Activated T-helper 1 cell treated with anti-CD3 and anti-CD28 coated beads, Interleukin-12 subunit alpha, Interleukin-12 subunit beta, Interleukin-2, Interleukin-4 antibody, amounts not matched to agents 30 ng/mL and 10 ng/mL and 1 ng/mL, durations not matched to agents 14 hours and 24 hours and 36 hours (primary cell): ENCODE data around the gene C10orf67. TPM values are rescaled to one million over a fixed set of nuclear protein-coding genes. Genes with fewer than 3 reads are reported as not detected.
A peak's percentile ranks its signal among the peaks of the same experiment; 100 is the strongest.

ENCODE experiments used
- DNase-seq: peaks from one replicate; pipeline ENCODE4 v3.0.0; 2021; ENCODE audit warnings: low spot score
- H3K27ac Mint-ChIP-seq: one replicate; pipeline ENCODE4 v1.8.0; 2021; ENCODE audit warnings: mild to moderate bottlenecking, mixed read lengths
- H3K27me3 Mint-ChIP-seq: one replicate; pipeline ENCODE4 v1.8.0; 2022; ENCODE audit warnings: mild to moderate bottlenecking, moderate library complexity, mixed read lengths; ENCODE audit not compliant: insufficient read depth
- H3K36me3 Mint-ChIP-seq: one replicate; pipeline ENCODE4 v1.8.0; 2021; ENCODE audit warnings: low read depth, mixed read lengths
- H3K4me1 Mint-ChIP-seq: one replicate; pipeline ENCODE4 v1.8.0; 2021; ENCODE audit warnings: low read depth, mixed read lengths
- H3K4me3 Mint-ChIP-seq: one replicate; pipeline ENCODE4 v1.8.0; 2021; ENCODE audit warnings: mild to moderate bottlenecking, moderate library complexity, mixed read lengths
- H3K9me3 Mint-ChIP-seq: one replicate; pipeline ENCODE4 v1.8.0; 2021; ENCODE audit warnings: mixed read lengths
- intact Hi-C: fragments of 100-400 bp; cut with micrococcal nuclease; formaldehyde crosslinking; loops from one replicate; pipeline ENCODE4 v1.15.1; 2024
- total RNA-seq: library from RNA; stranded (reverse); gene quantifications from 2 replicates; pipeline ENCODE4 v1.2.3, GENCODE V29; 2022

The C10orf67 gene
- total RNA-seq, 1 donor from 2014 or later = 0.18 TPM

GRCh38 chr10:23194966-23195845 lies 149.4 kb downstream of the C10orf67 start:
- intact Hi-C loops = loop anchor here (10.0 kb wide), 1 partner anchor 500 kb away; no protein-coding TSS in a partner anchor
- DNase-seq = no peak
- no peaks in the 10 kb centered on the region for H3K36me3 Mint-ChIP-seq
- H3K27me3 Mint-ChIP-seq = peaks cover 68% of the 10 kb centered on the region
- H3K4me1 Mint-ChIP-seq = no peaks in the 10 kb centered on the region
- no peaks in the 10 kb centered on the region for H3K9me3 Mint-ChIP-seq
- no peak overlapping the region for H3K27ac Mint-ChIP-seq
- no peak overlapping the region for H3K4me3 Mint-ChIP-seq

GRCh38 chr10:23194471-23194965 lies 150.1 kb downstream of the C10orf67 start:
- no peaks in the 10 kb centered on the region for H3K4me1 Mint-ChIP-seq
- H3K27ac Mint-ChIP-seq = no peak overlapping the region
- intact Hi-C loops = loop anchor here (10.0 kb wide), 1 partner anchor 500 kb away; no protein-coding TSS in a partner anchor
- H3K4me3 Mint-ChIP-seq = no peak overlapping the region
- no peaks in the 10 kb centered on the region for H3K9me3 Mint-ChIP-seq
- no peak for DNase-seq
- H3K27me3 Mint-ChIP-seq = peaks cover 64% of the 10 kb centered on the region
- no peaks in the 10 kb centered on the region for H3K36me3 Mint-ChIP-seq

DNA sequence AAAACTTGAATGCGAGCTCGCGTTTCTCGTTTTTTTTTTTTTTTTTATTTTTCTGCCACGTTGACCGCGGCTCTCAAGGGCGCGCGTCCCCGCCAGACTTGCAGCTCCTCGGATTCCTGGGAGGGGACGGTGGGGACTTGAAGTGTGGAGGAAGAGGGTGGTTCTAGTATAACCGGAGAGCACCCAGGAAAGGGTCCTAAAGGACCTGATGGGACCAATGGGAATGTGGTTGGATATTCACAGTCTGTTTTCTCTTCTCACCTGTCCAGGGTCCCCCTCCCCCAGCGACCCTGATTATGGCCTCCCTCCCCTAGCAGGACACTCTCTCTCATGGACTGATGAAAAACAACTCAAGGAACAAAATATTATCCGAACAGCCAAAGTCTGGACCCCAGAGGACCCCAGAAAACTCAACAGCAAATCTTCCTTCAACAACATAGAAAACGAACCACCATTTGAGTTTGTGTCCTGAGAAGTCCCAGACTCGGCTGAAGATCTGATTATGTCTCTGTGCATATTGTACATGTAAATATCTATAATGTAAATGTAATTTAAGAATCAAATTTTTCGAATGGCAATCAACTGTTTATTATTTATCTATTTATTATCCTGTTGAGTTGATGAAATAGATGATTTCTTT lies 151.0 kb downstream of the C10orf67 start:
- no peaks in the 10 kb centered on the region for H3K4me1 Mint-ChIP-seq
- peak overlapping the region; percentile 67 for H3K27ac Mint-ChIP-seq
- H3K27me3 Mint-ChIP-seq = peaks cover 68% of the 10 kb centered on the region
- no peak overlapping the region for H3K4me3 Mint-ChIP-seq
- H3K9me3 Mint-ChIP-seq = no peaks in the 10 kb centered on the region
- DNase-seq = no peak
- H3K36me3 Mint-ChIP-seq = no peaks in the 10 kb centered on the region
- intact Hi-C loops = loop anchor here (10.0 kb wide), 1 partner anchor 501 kb away; no protein-coding TSS in a partner anchor

DNA sequence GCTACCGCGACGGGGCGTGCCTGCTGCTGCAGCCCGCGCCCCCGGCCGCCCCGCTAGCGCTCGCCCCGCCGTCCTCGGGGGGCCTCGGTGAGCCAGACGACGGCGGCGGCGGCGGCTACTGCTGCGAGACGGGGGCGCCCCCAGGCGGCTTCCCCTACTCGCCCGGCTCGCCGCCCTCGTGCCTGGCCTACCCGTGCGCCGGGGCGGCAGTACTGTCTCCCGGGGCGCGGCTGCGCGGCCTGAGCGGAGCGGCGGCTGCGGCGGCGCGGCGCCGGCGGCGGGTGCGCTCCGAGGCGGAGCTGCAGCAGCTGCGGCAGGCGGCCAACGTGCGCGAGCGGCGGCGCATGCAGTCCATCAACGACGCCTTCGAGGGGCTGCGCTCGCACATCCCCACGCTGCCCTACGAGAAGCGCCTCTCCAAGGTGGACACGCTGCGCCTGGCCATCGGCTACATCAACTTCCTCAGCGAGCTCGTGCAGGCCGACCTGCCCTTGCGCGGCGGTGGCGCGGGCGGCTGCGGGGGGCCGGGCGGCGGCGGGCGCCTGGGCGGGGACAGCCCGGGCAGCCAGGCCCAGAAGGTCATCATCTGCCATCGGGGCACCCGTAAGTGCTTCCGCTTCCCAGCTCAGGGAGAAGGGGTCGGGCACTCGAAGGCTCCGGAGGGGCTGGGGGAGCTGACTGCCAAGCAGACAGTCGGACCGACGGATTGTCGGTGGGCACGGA lies 151.7 kb downstream of the C10orf67 start:
- Mint-ChIP-seq H3K27me3 (peaks cover 68% of the 10 kb centered on the region), H3K27ac (no peak overlapping the region), H3K36me3 (no peaks in the 10 kb centered on the region), H3K4me1 (no peaks in the 10 kb centered on the region), H3K9me3 (no peaks in the 10 kb centered on the region), H3K4me3 (no peak overlapping the region)
- intact Hi-C loops = loop anchor here (10.0 kb wide), 1 partner anchor 502 kb away; no protein-coding TSS in a partner anchor
- no peak for DNase-seq

GRCh38 chr10:23191764-23192711 lies 152.6 kb downstream of the C10orf67 start, which contains the start of gene PTF1A:
Gene PTF1A, plus strand, starts transcription at chr10:23192312. Its CDS starts 219 bp downstream, at chr10:23192531.
- intact Hi-C loops = loop anchor here (10.0 kb wide), 1 partner anchor 503 kb away; no protein-coding TSS in a partner anchor
- H3K4me3 Mint-ChIP-seq = no peak within 1 kb of the TSS
- no peaks in the 10 kb centered on the region for H3K4me1 Mint-ChIP-seq
- H3K27me3 Mint-ChIP-seq = peaks cover 67% of the 10 kb centered on the region
- no peak for DNase-seq
- H3K27ac Mint-ChIP-seq = no peak within 1 kb of the TSS
- H3K9me3 Mint-ChIP-seq = no peaks in the 10 kb centered on the region
- no peaks in the 10 kb centered on the region for H3K36me3 Mint-ChIP-seq

GRCh38 chr10:23190872-23191763 lies 153.5 kb downstream of the C10orf67 start:
- Mint-ChIP-seq H3K4me3 (no peak overlapping the region), H3K27ac (peak overlapping the region; percentile 40), H3K36me3 (no peaks in the 10 kb centered on the region), H3K9me3 (no peaks in the 10 kb centered on the region), H3K4me1 (no peaks in the 10 kb centered on the region), H3K27me3 (peaks cover 61% of the 10 kb centered on the region)
- no peak for DNase-seq
- intact Hi-C loops = loop anchor here (1.0 to 10.0 kb wide), 2 partner anchors 16 to 504 kb away; no protein-coding TSS in a partner anchor

- DNase-seq = no peak
- no peaks in the 10 kb centered on the region for H3K4me1 Mint-ChIP-seq
- H3K9me3 Mint-ChIP-seq = no peaks in the 10 kb centered on the region
- H3K27ac Mint-ChIP-seq = no peak overlapping the region
- no peaks in the 10 kb centered on the region for H3K36me3 Mint-ChIP-seq
- H3K4me3 Mint-ChIP-seq = no peak overlapping the region
- H3K27me3 Mint-ChIP-seq = peaks cover 45% of the 10 kb centered on the region
- intact Hi-C loops = no loop called here
Measured at GRCh38 chr10:23189024-23189423, 155.6 kb downstream of the C10orf67 start.

- Mint-ChIP-seq H3K36me3 (no peaks in the 10 kb centered on the region), H3K4me1 (no peaks in the 10 kb centered on the region), H3K27me3 (peaks cover 36% of the 10 kb centered on the region), H3K4me3 (no peak overlapping the region), H3K27ac (no peak overlapping the region), H3K9me3 (no peaks in the 10 kb centered on the region)
- intact Hi-C loops = no loop called here
- DNase-seq = no peak
Measured at GRCh38 chr10:23187155-23187554, 157.4 kb downstream of the C10orf67 start.

GRCh38 chr10:23186697-23187096 lies 157.9 kb downstream of the C10orf67 start:
- peaks cover 38% of the 10 kb centered on the region for H3K27me3 Mint-ChIP-seq
- H3K27ac Mint-ChIP-seq = no peak overlapping the region
- H3K9me3 Mint-ChIP-seq = no peaks in the 10 kb centered on the region
- DNase-seq = no peak
- intact Hi-C loops = no loop called here
- no peaks in the 10 kb centered on the region for H3K4me1 Mint-ChIP-seq
- H3K4me3 Mint-ChIP-seq = no peak overlapping the region
- no peaks in the 10 kb centered on the region for H3K36me3 Mint-ChIP-seq

DNA sequence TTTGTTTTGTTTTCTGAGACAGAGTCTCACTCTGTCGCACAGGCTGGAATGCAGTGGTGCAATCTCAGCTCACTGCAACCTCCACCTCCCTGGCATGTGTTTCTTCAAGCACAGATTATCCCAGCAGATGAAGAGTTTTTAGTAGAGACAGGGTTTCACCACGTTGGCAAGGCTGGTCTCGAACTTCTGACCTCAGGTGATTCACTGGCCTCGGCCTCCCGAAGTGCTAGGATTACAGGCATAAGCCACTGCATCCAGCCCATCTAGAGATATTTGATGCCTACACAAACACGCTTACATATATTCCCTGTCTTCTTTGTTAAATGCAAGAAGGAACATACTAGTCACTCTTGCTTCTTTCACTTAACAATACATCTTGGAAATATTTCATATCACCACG lies 158.4 kb downstream of the C10orf67 start:
- no peak for DNase-seq
- intact Hi-C loops = no loop called here
- no peak overlapping the region for H3K4me3 Mint-ChIP-seq
- no peaks in the 10 kb centered on the region for H3K4me1 Mint-ChIP-seq
- peaks cover 37% of the 10 kb centered on the region for H3K27me3 Mint-ChIP-seq
- no peak overlapping the region for H3K27ac Mint-ChIP-seq
- no peaks in the 10 kb centered on the region for H3K9me3 Mint-ChIP-seq
- H3K36me3 Mint-ChIP-seq = no peaks in the 10 kb centered on the region

DNA sequence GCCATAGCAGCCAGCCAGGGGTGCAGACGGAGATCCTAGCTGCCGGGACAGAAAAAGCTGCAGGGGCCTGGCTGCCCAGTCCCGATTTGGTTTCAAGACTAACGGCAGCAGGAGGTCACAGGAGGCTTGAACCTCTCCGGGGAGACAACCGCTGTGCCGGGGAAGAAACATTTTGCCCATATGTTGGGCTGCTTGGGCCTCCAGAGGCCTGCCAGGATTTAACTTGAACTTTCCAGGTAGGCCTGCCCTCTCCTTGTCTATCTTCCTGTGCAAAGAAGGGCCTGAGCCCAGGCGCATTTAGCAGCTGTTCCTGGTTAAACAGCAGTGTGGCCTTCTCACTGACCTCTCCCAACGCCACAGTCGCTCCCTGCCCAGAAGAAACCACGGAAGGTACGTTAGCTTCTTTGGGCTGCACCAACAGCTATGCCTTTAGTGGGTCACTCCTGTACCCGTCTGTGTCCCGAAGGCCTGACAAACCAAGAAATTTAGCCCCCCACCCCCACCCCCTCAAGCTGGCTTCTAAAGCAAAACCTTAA lies 169.6 kb downstream of the C10orf67 start:
- Mint-ChIP-seq H3K27me3 (peaks cover 57% of the 10 kb centered on the region), H3K4me3 (no peak overlapping the region), H3K9me3 (no peaks in the 10 kb centered on the region), H3K36me3 (no peaks in the 10 kb centered on the region), H3K4me1 (no peaks in the 10 kb centered on the region), H3K27ac (no peak overlapping the region)
- no peak for DNase-seq
- intact Hi-C loops = loop anchor here (1.0 to 2.0 kb wide), 2 partner anchors 15 to 26 kb away; no protein-coding TSS in a partner anchor
